Renal cortical epithelial cell (primary cell): ENCODE measurements around the gene SNRNP48. TPM values are rescaled to one million over a fixed set of nuclear protein-coding genes. Genes with fewer than 3 reads are reported as not detected.

ENCODE experiments used
- DNase-seq: peaks from one replicate; pipeline ENCODE4 v3.0.0-alpha.2; 2011; ENCODE audit warnings: low read depth
- total RNA-seq: library from RNA; depleted of rRNA; stranded (reverse); fragments of >200 nt; gene quantifications from 2 replicates; pipeline ENCODE4 v1.2.3, GENCODE V29; 2014

The SNRNP48 gene
- total RNA-seq, 1 donor from 2014 or later = 14.1 TPM

- no peak for DNase-seq
Observed at GRCh38 chr6:7559196-7559595, 30.8 kb upstream of the SNRNP48 start.

- DNase-seq = no peak
Observed at GRCh38 chr6:7559651-7560385, 30.2 kb upstream of the SNRNP48 start.

- DNase-seq = peak; percentile 70
Observed at GRCh38 chr6:7561153-7561964, 28.6 kb upstream of the SNRNP48 start.

DNA sequence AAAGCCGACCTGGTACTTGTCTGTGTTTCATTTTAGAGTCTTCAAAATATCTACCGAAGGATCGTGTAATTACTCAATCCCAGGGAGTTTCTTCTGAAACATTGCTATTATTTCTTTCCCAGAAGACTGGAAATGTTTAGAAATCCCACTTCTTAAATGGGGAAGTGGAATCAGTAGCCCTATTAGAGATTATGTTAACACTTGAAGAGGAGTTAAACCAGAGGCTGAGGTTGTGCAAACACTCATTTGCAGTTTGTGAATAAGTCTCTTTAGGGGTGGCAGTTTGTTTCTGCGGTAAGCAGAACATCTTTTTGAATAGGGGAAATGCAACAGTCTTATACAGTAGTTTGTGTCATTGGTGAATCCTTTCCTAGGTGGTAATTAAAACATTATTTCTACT lies 27.2 kb upstream of the SNRNP48 start:
- no peak for DNase-seq

GRCh38 chr6:7566107-7566506 lies 23.9 kb upstream of the SNRNP48 start:
- DNase-seq = no peak

DNA sequence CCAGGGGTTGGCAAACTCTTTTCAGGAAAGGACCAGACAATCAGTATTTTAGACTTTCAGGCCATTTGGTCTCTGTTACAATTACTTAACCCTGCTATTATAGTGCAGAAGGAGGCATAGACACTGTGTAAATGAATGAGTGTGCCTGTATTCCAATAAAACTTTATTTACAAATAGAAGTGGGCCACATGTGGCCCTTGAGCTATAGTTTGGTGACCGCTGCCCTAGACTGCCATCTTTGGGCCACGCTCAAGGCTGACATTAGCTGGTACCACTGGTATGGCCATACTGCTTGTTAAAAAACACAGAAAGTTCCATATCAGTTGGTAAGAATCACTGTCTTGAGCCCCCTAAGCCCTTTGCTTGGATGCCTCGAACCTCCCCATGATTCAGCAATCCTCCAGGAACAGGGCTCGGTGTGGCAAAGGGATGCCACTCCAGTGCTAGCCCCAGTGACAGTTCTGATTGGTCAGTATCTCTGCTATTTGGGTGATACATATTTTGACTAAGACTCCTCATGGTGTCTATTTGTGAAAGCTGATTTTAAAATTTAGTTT lies 23.3 kb upstream of the SNRNP48 start:
- no peak for DNase-seq

GRCh38 chr6:7568021-7568420 lies 22.0 kb upstream of the SNRNP48 start:
- DNase-seq = no peak

DNA sequence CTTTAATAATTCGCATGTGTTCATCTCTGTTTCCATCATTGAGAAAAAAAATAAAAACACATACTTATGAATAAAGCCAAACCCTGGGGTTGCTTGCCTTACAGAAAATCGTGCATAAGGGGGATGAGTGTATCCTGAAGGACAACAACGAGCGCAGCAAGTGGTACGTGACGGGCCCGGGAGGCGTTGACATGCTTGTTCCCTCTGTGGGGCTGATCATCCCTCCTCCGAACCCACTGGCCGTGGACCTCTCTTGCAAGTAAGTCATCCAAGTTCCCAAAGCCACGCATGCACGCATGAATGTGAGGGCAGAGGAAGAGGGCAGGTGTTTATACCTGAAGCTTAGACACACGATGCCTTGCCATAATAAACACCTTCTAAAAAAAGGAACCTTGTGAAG lies 20.9 kb upstream of the SNRNP48 start:
- no peak for DNase-seq

DNA sequence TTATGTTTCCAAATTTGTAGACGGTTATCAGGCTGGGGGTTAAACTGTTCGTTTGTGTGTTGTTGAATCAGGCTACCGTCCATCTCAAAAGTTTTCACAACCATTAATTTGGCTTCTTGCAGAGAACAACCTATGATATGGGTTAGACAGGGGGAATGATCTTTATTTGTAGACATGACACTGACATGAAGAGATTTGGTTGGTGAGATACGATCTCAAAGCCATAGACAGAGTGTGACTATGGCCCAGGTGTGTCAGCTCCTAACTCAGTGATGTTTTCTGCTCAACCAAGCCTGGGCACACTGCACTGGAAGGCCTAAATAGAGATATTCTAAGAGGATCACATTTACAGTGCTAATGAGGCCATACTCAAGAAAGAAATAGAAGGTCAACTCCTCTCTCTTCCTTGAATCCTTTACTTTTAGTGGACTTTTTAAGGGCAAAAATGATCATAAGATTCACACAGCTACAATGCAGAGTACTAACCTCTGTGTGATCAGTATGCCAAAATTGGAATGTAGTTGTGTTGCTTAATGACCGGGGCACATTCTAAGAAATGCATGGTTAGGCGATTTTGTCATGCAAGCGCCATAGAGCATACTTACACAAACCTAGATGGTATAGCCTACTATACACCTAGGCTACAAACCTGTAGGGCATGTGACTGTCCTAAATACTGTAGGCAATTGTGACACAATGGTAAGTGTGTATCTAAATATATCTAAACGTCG lies 17.6 kb upstream of the SNRNP48 start:
- DNase-seq = no peak

DNA sequence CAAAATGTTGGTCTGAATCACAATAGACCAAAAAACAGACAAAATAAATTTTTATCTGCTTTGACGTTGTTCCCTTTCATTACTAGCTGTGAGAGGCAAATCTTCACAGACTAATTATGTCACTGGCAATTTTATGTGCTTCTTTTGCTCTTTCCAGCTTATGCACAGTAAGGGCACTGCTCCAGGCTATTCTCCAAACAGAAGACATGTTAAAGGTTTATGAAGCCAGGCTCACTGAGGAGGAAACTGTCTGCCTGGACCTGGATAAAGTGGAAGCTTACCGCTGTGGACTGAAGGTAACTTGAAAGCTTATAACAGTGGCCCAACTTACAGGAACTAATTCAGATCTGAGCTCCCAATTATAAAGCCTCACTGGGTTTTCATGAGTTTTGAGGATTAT lies 15.5 kb upstream of the SNRNP48 start:
- no peak for DNase-seq

DNA sequence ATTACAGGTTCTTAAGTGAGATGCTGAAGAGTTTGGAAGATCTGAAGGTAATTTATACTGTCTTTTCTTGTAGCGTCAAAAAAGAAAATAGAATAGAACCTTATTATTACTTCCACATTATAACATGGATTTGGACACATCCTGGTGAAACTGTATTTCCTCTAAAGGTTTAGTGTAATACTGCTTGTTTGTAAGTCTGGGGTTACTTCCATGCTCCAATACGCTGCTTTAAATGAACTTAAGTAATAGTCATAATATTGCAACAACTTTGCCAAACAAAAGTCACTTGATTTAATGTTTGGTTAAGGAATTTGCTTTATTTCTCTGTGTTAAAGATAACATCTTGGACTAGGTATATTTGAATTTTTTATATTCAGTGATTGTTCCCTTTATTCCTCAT lies 11.5 kb upstream of the SNRNP48 start:
- no peak for DNase-seq

DNA sequence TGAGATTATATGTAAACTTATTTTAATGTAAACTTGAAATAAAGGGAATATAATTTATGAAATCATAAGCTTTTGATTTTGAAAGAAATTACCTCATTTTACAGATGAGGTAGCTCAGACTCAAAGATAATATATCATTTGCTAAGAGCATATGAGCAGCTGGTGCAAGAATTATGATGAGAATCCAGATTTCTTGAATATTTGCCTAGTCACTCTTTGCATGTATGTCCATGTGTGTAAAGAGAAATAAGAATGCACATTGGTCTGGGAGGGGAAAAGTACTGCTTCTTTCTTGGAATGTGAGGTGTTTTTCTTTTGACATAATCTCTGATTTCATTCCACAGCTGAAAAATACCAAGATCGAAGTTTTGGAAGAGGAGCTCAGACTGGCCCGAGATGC lies 11.1 kb upstream of the SNRNP48 start:
- DNase-seq = no peak

GRCh38 chr6:7579851-7580250 lies 10.1 kb upstream of the SNRNP48 start:
- DNase-seq = no peak

GRCh38 chr6:7580537-7580926 lies 9.5 kb upstream of the SNRNP48 start:
- DNase-seq = no peak

DNA sequence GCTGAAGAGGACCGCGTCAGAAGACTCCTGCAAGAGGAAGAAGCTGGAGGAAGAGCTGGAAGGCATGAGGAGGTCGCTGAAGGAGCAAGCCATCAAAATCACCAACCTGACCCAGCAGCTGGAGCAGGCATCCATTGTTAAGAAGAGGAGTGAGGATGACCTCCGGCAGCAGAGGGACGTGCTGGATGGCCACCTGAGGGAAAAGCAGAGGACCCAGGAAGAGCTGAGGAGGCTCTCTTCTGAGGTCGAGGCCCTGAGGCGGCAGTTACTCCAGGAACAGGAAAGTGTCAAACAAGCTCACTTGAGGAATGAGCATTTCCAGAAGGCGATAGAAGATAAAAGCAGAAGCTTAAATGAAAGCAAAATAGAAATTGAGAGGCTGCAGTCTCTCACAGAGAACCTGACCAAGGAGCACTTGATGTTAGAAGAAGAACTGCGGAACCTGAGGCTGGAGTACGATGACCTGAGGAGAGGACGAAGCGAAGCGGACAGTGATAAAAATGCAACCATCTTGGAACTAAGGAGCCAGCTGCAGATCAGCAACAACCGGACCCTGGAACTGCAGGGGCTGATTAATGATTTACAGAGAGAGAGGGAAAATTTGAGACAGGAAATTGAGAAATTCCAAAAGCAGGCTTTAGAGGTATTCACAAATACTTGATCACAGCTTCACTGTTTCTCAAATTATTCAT lies 8.9 kb upstream of the SNRNP48 start:
- peak; percentile 59 for DNase-seq

DNA sequence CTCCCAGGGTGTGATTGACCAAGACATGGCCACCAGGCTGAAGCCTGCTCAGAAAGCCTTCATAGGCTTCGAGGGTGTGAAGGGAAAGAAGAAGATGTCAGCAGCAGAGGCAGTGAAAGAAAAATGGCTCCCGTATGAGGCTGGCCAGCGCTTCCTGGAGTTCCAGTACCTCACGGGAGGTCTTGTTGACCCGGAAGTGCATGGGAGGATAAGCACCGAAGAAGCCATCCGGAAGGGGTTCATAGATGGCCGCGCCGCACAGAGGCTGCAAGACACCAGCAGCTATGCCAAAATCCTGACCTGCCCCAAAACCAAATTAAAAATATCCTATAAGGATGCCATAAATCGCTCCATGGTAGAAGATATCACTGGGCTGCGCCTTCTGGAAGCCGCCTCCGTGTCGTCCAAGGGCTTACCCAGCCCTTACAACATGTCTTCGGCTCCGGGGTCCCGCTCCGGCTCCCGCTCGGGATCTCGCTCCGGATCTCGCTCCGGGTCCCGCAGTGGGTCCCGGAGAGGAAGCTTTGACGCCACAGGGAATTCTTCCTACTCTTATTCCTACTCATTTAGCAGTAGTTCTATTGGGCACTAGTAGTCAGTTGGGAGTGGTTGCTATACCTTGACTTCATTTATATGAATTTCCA lies 4.6 kb upstream of the SNRNP48 start:
- DNase-seq = no peak

GRCh38 chr6:7587631-7588100 lies 2.3 kb upstream of the SNRNP48 start:
- DNase-seq = peak; percentile 49

DNA sequence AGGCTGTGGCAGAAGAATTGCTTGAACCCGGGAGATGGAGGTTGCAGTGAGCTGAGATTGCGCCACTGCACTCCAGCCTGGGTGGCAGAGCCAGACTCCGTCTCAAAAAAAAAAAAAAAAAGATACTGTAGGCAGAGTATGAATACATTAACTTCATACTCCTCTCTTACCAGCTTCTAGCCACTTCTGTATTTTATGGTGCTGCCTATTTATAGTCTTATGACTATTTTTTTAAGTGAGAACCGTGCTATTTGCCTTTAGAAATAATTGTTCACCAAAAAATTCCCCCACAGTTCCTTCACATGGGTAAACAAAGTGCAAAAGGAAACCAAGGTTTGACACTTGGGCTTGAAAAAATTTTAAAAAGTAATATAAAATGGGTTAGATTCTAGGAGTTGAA lies 1.5 kb upstream of the SNRNP48 start:
- no peak for DNase-seq

DNA sequence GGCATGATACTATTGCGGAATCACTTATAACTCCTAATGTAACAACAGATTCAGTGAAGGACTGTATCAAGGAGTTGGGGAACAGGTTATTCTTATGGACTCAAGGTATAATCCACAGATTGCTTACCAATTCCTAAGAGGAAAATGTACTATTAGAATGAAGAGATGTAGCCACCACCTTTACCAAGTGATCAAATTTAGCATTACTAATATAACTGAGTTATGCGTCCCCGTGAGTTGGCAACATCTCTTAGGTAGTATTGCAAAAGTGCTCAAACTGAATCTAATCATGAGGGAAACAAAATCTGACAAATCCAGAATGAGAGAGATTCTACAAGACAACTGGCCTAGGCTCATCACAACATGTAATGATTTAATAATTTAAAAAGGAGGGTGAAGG lies 777 bp upstream of the SNRNP48 start:
- no peak for DNase-seq

- DNase-seq = peak; percentile 17
Observed at GRCh38 chr6:7590918-7591302, 912 bp downstream of the SNRNP48 start.

GRCh38 chr6:7591770-7592169 lies 1.8 kb downstream of the SNRNP48 start:
- DNase-seq = no peak
